Stimulated activated CD8-positive, alpha-beta memory T cell treated with anti-CD3 and anti-CD28 coated beads, Interleukin-7, amount 100 ng/mL, for 24 hours (primary cell): Measurements from ENCODE around the gene SPINK8.
"Not testable (repeated sequence)": the region's sequence is repeated elsewhere in the genome, so short reads cannot be mapped to it uniquely, and the experiment has no call there.

Experiments used
- DNase-seq: peaks from one replicate; pipeline ENCODE4 v3.0.0-alpha.2; 2020; ENCODE audit warnings: low read depth

SPINK8 gene

GRCh38 chr3:48278884-48279559 is 54.4 kb downstream of the SPINK8 start:
- no peak for DNase-seq

- no peak for DNase-seq
These were observed 56.4 kb downstream of the SPINK8 start for GRCh38 chr3:48276911-48277641.

GRCh38 chr3:48275287-48276027 is 58.0 kb downstream of the SPINK8 start:
- no peak for DNase-seq

GRCh38 chr3:48274452-48274851 is 59.0 kb downstream of the SPINK8 start:
- no peak for DNase-seq

GRCh38 chr3:48273594-48274211 is 59.8 kb downstream of the SPINK8 start:
- DNase-seq = peak; percentile 4

- DNase-seq = no peak
These were observed 61.5 kb downstream of the SPINK8 start for GRCh38 chr3:48271763-48272498.

GRCh38 chr3:48271223-48271622 is 62.2 kb downstream of the SPINK8 start:
- not testable (repeated sequence) for DNase-seq

GRCh38 chr3:48270306-48270705 is 63.2 kb downstream of the SPINK8 start:
- DNase-seq = no peak

- DNase-seq = no peak
These were observed 63.9 kb downstream of the SPINK8 start for GRCh38 chr3:48269592-48269991.

GRCh38 chr3:48268936-48269561 is 64.4 kb downstream of the SPINK8 start:
- DNase-seq = no peak

GRCh38 chr3:48268381-48268935 is 65.0 kb downstream of the SPINK8 start:
- DNase-seq = peak; percentile 54

- DNase-seq = no peak
These were observed 65.7 kb downstream of the SPINK8 start for GRCh38 chr3:48267782-48268181.

GRCh38 chr3:48258530-48258929 is 74.9 kb downstream of the SPINK8 start:
- no peak for DNase-seq
